ENCODE measurements around the gene PRELID3B.
A peak's percentile ranks its signal among the peaks of the same experiment; 100 is the strongest.
"Not testable (repeated sequence)": the region's sequence is repeated elsewhere in the genome, so short reads cannot be mapped to it uniquely, and the experiment has no call there.

Gene PRELID3B

GRCh38 chr20:59047938-59048680 is 5.5 kb upstream of the PRELID3B start:
- DNase-seq, result no peak

- DNase-seq, result no peak
Observed at GRCh38 chr20:59046862-59047261, 4.3 kb upstream of the PRELID3B start.

GRCh38 chr20:59044796-59045195 is 2.2 kb upstream of the PRELID3B start:
- no peak for DNase-seq

GRCh38 chr20:59044295-59044694 is 1.7 kb upstream of the PRELID3B start:
- no peak for DNase-seq

GRCh38 chr20:59043698-59044097 is 1.1 kb upstream of the PRELID3B start:
- no peak for DNase-seq

- peak; percentile 92 for DNase-seq
Observed at GRCh38 chr20:59042796-59043631, 428 bp upstream of the PRELID3B start.

GRCh38 chr20:59041487-59041886 is 1.1 kb downstream of the PRELID3B start:
- DNase-seq, result not testable (repeated sequence)

- no peak for DNase-seq
Observed at GRCh38 chr20:59040667-59041066, 1.9 kb downstream of the PRELID3B start.

GRCh38 chr20:59039233-59039632 is 3.4 kb downstream of the PRELID3B start:
- no peak for DNase-seq

GRCh38 chr20:59037386-59037785 is 5.2 kb downstream of the PRELID3B start:
- DNase-seq, result no peak

GRCh38 chr20:59035381-59035780 is 7.2 kb downstream of the PRELID3B start:
- DNase-seq, result no peak

GRCh38 chr20:59033616-59034165 is 8.9 kb downstream of the PRELID3B start:
- no peak for DNase-seq

GRCh38 chr20:59033093-59033492 is 9.5 kb downstream of the PRELID3B start:
- no peak for DNase-seq

GRCh38 chr20:59032713-59033059 is 9.9 kb downstream of the PRELID3B start:
- DNase-seq, result no peak

- DNase-seq, result peak; percentile 94
Observed at GRCh38 chr20:59032023-59032712, 10.4 kb downstream of the PRELID3B start, which contains the start of gene ATP5F1E. Gene ATP5F1E, minus strand, starts transcription at chr20:59032335. Its CDS starts 84 bp downstream, at chr20:59032251.

GRCh38 chr20:59031564-59032022 is 11.0 kb downstream of the PRELID3B start:
- DNase-seq, result no peak

- DNase-seq, result no peak
Observed at GRCh38 chr20:59030911-59031563, 11.5 kb downstream of the PRELID3B start.

GRCh38 chr20:59028812-59029211 is 13.8 kb downstream of the PRELID3B start:
- DNase-seq, result no peak

GRCh38 chr20:59027741-59028320 is 14.8 kb downstream of the PRELID3B start:
- no peak for DNase-seq

GRCh38 chr20:59026904-59027740 is 15.5 kb downstream of the PRELID3B start:
- DNase-seq, result no peak

GRCh38 chr20:59025511-59025910 is 17.1 kb downstream of the PRELID3B start:
- DNase-seq, result no peak

Data from activated CD4-positive, alpha-beta T cell treated with anti-CD3 and anti-CD28 coated beads for 1 hour (primary cell).